ENCODE results near the gene B3GAT2. TPM values are rescaled to one million over a fixed set of nuclear protein-coding genes. Genes with fewer than 3 reads are reported as not detected.
A peak's percentile ranks its signal among the peaks of the same experiment; 100 is the strongest.

B3GAT2 gene
- total and polyA plus RNA-seq, 2 of the 13 experiments (the other 11 are each of a cell fraction or from before 2014, with no cell fraction given), result 0.01 to 0.02 TPM

- TF ChIP-seq ZNF18 (CRISPR knock-in tag; IDR thresholded peaks at IDR 0.05; ENCODE audit: insufficient replicate concordance), result no peak
- TF ChIP-seq LCORL (IDR thresholded peaks at IDR 0.05), result no peak
- no peak for TF ChIP-seq LCORL (CRISPR knock-in tag; IDR thresholded peaks at IDR 0.05)
- no peak for TF ChIP-seq ZBTB14 (CRISPR knock-in tag; IDR thresholded peaks at IDR 0.05)
- no peak for TF ChIP-seq TBX3 (IDR thresholded peaks at IDR 0.05; ENCODE audit: borderline replicate concordance)
- no peak for TF ChIP-seq ZFP36L1 (CRISPR knock-in tag; IDR thresholded peaks at IDR 0.05)
- TF ChIP-seq RFXAP (CRISPR knock-in tag; IDR thresholded peaks at IDR 0.05; ENCODE audit: borderline replicate concordance), result no peak
- TF ChIP-seq EP300 (IDR thresholded peaks at IDR 0.05; ENCODE audit: low read depth in 2 of 2, low read length in 2 of 2), result peak in 1 of 2 experiments; percentile 78; a peak in 2 of 4 replicates
- no peak for TF ChIP-seq EP300 (CRISPR knock-in tag; IDR thresholded peaks at IDR 0.05; ENCODE audit: borderline replicate concordance)
- TF ChIP-seq UBTF (CRISPR knock-in tag; IDR thresholded peaks at IDR 0.05), result no peak
- no peak for TF ChIP-seq TP53 (CRISPR knock-in tag; conservative IDR thresholded peaks at IDR 0.05)
- TF ChIP-seq ZNF264 (CRISPR knock-in tag; IDR thresholded peaks at IDR 0.05), result no peak
- TF ChIP-seq TIGD3 (CRISPR knock-in tag; IDR thresholded peaks at IDR 0.05; ENCODE audit: borderline replicate concordance), result no peak
- no peak for TF ChIP-seq ZNF318 (CRISPR knock-in tag; IDR thresholded peaks at IDR 0.05)
Measured at GRCh38 chr6:70849348-70850069, 107.4 kb downstream of the B3GAT2 start (continued).

All from HepG2 (cell line).